Activated CD8-positive, alpha-beta T cell treated with anti-CD3 and anti-CD28 coated beads, Interleukin-2, amount 10 ng/mL, durations not matched to agents 7 days and 5 days (primary cell): ENCODE measurements around the gene HDAC4. TPM values are rescaled to one million over a fixed set of nuclear protein-coding genes. Genes with fewer than 3 reads are reported as not detected.

Experiments
- ATAC-seq: fragments of 150-1000 bp; cut with Tn5 transposase; one replicate; pipeline ENCODE4 v1.10.0; 2021; ENCODE audit warnings: moderate library complexity
- CTCF ChIA-PET: fragments of 350-600 bp; sonication (Branson Sonifier 250); formaldehyde crosslinking; loops from one replicate; lab custom pipeline; 2021; ENCODE audit warnings: antibody characterized with exemption; lab: Charles Lee
- POLR2A ChIA-PET: fragments of 350-600 bp; sonication (Branson Sonifier 250); formaldehyde crosslinking; loops from one replicate; lab custom pipeline; 2021; ENCODE audit warnings: antibody characterized with exemption; lab: Charles Lee
- DNase-seq: peaks from one replicate; pipeline ENCODE4 v3.0.0-alpha.2; 2020
- H3K27ac Mint-ChIP-seq: one replicate; pipeline ENCODE4 v1.8.0; 2021; ENCODE audit warnings: mild to moderate bottlenecking, mixed read lengths
- H3K27me3 Mint-ChIP-seq: one replicate; pipeline ENCODE4 v1.8.0; 2021; ENCODE audit warnings: low read depth, mixed read lengths
- H3K36me3 Mint-ChIP-seq: one replicate; pipeline ENCODE4 v1.8.0; 2021; ENCODE audit warnings: low read depth, mixed read lengths
- H3K4me1 Mint-ChIP-seq: one replicate; pipeline ENCODE4 v1.8.0; 2021; ENCODE audit warnings: low read depth, mixed read lengths
- H3K4me3 Mint-ChIP-seq: one replicate; pipeline ENCODE4 v1.8.0; 2021; ENCODE audit warnings: mild to moderate bottlenecking, mixed read lengths
- H3K9me3 Mint-ChIP-seq: one replicate; pipeline ENCODE4 v1.8.0; 2022; ENCODE audit warnings: mixed read lengths; ENCODE audit not compliant: insufficient read depth
- total RNA-seq, 2 experiments: library from RNA; stranded (reverse); gene quantifications; one replicate each; pipeline ENCODE4 v1.2.3, GENCODE V29; 2021

Gene HDAC4
- total RNA-seq, 2 experiments from 2014 or later: 50.7 to 58.8 TPM

DNA sequence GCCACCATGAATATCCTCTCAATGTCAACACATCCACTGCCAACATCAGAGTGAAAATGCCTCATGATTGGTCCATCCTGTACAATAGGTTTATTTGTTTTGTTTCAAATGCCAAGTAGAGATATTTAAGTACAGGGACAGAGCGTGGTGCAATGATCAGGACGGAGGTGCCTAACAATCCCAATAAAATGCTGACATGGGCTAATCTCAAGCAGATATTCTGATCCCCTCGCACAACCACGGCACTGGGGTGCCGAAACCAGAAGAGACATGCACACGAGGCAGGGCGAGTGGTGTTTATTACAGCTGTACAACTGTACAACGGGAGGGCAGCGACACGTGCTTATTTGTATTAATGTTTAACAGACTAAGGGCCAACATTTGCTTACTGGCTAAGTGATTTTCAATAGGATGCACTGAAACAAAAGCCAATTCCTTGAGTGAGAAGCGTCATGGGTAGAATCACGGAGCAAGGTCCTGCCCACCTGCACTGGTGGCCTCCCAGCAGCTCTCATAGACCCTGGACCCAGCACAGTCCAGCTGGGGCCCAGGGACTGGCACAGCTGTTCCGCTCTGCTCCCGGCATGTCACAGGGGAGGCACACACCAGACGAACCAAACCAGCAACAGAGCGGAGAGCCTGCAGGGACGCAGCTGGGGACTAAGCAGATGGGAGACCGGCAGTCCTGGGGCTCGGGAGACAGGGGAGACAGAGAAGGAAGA, 101.4 kb downstream of the HDAC4 start:
- H3K36me3 Mint-ChIP-seq: peaks cover 2% of the 10 kb centered on the region
- no peak for ATAC-seq
- no peak overlapping the region for H3K4me3 Mint-ChIP-seq
- H3K9me3 Mint-ChIP-seq: no peaks in the 10 kb centered on the region
- DNase-seq: no peak
- H3K27ac Mint-ChIP-seq: peak overlapping the region; percentile 71
- H3K27me3 Mint-ChIP-seq: no peaks in the 10 kb centered on the region
- H3K4me1 Mint-ChIP-seq: peaks cover 73% of the 10 kb centered on the region
- ChIA-PET CTCF (no interaction called here), POLR2A (interaction anchor here (0.5 to 1.8 kb wide), 2 partner anchors 22 to 68 kb away, joined by 3 to 13 read pairs; no protein-coding TSS in a partner anchor)

DNA sequence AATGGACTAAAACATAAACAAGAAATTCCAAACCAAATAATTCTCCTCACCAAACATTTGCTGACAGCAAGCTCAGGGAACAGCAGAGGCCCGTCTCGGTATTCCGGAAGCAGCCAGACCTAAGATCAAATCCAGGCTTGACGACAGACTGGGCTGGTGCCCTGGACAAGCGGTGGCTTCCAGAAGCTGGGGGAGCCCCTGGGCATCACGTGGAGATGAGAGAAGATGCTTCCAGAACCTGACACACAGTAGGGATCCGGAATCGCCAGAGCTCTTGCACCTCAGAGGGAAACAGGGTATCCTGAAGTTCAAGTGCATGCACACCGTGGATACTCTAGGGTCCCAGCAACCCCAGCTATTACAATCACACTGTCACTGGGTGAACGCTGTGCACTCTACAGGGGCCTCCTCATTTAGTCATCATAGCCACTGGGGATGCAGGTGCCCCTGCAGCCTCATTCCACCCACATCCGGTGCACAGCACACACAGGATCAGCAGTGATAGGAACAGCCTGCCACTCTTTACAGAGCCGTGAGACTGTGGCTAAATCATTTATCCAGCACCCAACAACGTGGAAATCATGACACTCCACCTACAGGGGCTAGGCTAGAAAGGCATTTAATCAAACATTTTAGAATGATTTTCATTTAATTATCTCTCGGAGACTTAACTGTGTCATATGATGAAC, 102.6 kb downstream of the HDAC4 start:
- ChIA-PET POLR2A (interaction anchor here (0.7 to 2.3 kb wide), 6 partner anchors 9 to 103 kb away, joined by 3 to 15 read pairs (median 7); partner anchors contain the start of gene HDAC4), CTCF (interaction anchor here (0.6 to 2.6 kb wide), 9 partner anchors 9 to 99 kb away, joined by 3 to 7 read pairs (median 4); no protein-coding TSS in a partner anchor)
- no peaks in the 10 kb centered on the region for H3K9me3 Mint-ChIP-seq
- no peaks in the 10 kb centered on the region for H3K27me3 Mint-ChIP-seq
- ATAC-seq: peak; percentile 91
- DNase-seq: peak; percentile 87
- H3K27ac Mint-ChIP-seq: peak overlapping the region; percentile 90
- peaks cover 7% of the 10 kb centered on the region for H3K36me3 Mint-ChIP-seq
- H3K4me3 Mint-ChIP-seq: peak overlapping the region; percentile 79
- H3K4me1 Mint-ChIP-seq: peaks cover 73% of the 10 kb centered on the region

DNA sequence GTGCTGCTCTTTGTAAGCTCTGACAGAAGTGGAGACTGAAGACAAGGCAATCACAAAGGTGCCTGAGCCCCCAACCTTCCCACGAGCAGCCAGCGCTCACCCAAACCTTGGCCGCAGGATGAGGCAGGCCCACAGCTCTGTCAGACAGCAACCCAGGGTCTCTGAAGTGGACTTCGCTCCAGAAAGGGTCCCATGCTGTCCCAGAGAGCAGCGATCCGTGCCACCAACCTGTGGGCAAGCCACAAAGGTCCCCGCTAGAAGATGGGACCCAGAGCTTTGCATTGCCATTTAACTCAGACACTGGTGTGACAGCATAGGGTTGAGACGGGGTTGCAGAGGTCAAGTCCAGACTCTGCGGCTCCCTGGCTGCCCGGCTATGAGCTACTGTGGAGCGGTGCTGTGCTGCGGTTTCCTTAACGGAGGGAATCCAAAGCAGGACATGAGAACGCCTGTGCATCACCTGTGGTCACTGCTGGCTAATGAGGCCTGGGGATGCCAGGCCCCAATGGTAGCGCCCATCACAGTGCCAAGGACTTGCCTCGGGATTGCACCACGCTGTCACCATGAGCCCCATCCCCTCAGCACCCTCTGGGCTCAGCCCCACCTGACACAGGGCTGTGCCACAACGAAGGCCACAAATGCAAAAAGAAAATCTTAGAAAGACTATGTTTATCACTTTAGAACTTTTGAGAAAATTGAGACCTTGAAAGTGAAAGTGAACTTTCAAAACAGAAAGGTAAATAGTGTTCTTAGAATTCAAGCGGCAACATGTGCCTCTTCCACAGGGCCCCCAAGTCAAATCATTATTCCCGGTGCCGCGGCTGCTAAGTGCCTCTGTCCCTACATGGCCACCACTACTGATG, 103.4 kb downstream of the HDAC4 start:
- no peak for ATAC-seq
- POLR2A ChIA-PET: interaction anchor here (0.7 to 2.3 kb wide), 7 partner anchors 8 to 104 kb away, joined by 3 to 15 read pairs (median 6); partner anchors contain the start of gene HDAC4
- peaks cover 75% of the 10 kb centered on the region for H3K4me1 Mint-ChIP-seq

DNA sequence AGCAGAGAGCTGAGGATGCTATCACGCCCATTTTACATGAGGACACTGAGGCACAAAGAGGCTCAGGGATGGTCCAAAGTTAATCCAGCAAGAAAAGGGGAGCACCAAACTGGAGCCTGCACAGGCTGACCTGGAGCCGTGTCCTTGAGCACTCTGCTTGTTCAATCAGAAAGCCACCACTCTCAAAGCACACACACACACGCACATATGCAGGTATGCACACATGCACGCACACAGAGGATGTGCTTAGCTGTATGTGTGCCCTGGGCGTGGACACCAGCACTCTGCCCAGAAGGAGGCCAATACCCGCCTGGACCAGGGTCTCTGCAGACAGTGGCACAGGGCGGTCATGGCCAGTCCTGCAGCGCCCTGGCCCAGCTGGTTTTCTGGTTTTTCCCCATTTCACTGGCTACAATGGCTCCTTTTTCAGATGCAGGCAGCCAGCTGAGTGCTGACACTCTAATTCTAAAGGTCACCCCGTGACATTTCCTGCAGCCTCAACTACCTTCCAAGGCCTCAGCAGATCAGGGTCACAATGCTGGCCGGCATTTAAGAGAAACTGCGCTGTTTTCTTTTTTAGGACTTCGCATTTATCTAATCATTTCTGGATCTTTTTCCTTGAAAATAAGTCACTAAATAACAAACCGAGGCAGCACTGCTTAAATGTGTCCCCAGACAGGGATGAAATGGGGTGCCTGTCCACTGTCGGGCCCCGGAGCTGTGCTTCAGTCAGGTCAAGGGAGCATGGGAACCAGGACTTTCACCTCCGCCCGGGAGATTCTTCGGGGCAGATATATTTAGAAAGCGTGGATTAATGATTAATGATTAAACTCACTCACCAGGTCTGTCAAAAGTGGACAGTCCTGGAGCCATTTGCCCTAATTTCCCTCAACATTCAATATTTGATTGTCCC, 104.5 kb downstream of the HDAC4 start:
- POLR2A ChIA-PET: interaction anchor here (0.7 to 3.1 kb wide), 10 partner anchors 8 to 105 kb away, joined by 3 to 19 read pairs (median 6); partner anchors contain the start of gene HDAC4
- no peak for ATAC-seq
- DNase-seq: no peak
- H3K4me1 Mint-ChIP-seq: peaks cover 66% of the 10 kb centered on the region
- CTCF ChIA-PET: interaction anchor here (0.9 to 4.2 kb wide), 12 partner anchors 8 to 84 kb away, joined by 3 to 37 read pairs (median 4); no protein-coding TSS in a partner anchor
- H3K27ac Mint-ChIP-seq: peak overlapping the region; percentile 87
- H3K4me3 Mint-ChIP-seq: peak overlapping the region; percentile 79
- peaks cover 7% of the 10 kb centered on the region for H3K36me3 Mint-ChIP-seq
- no peaks in the 10 kb centered on the region for H3K27me3 Mint-ChIP-seq
- H3K9me3 Mint-ChIP-seq: no peaks in the 10 kb centered on the region

More for the DNA sequence above, 103.4 kb downstream of the HDAC4 start:
- H3K9me3 Mint-ChIP-seq: no peaks in the 10 kb centered on the region
- H3K27me3 Mint-ChIP-seq: no peaks in the 10 kb centered on the region
- CTCF ChIA-PET: interaction anchor here (0.6 to 2.6 kb wide), 9 partner anchors 8 to 100 kb away, joined by 3 to 7 read pairs (median 4); no protein-coding TSS in a partner anchor
- peak overlapping the region; percentile 90 for H3K27ac Mint-ChIP-seq
- H3K4me3 Mint-ChIP-seq: peak overlapping the region; percentile 79
- peaks cover 7% of the 10 kb centered on the region for H3K36me3 Mint-ChIP-seq
- DNase-seq: no peak

DNA sequence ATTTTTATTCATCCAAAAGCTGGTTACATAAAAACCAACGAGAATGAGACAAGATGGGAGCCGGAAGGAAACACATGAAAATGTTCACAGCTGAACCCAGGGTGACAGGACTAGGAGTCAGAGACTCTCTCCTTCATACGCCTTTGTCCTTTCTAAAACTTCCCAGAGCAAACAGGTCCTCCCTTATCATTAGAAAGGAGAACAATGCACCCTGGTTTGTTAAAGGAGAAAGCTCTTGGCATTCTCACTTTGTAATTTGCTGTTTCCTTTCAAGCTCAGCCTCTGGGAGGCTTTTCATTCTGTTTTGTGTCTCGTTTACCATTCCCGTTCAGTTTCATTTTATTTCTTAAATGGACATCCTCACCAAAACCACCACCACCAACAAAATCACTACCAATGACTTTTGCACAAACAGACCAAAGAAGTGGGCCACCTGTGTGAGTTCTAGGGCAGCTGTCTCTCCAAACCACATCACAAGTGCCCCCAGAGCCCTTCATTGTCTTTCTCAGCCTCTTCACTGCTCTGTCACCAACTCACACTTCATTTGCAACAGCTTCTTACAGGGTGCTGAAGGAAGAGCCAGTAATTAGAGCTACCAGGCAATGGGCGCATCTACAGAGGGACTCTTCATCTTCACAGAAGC, 105.3 kb downstream of the HDAC4 start:
- Mint-ChIP-seq H3K27ac (peak overlapping the region; percentile 87), H3K4me3 (peak overlapping the region; percentile 79), H3K27me3 (no peaks in the 10 kb centered on the region), H3K36me3 (peaks cover 7% of the 10 kb centered on the region), H3K4me1 (peaks cover 70% of the 10 kb centered on the region), H3K9me3 (no peaks in the 10 kb centered on the region)
- CTCF ChIA-PET: interaction anchor here (0.9 to 4.2 kb wide), 14 partner anchors 9 to 85 kb away, joined by 3 to 37 read pairs (median 4); no protein-coding TSS in a partner anchor
- peak; percentile 60 for DNase-seq
- POLR2A ChIA-PET: interaction anchor here (1.1 to 3.1 kb wide), 9 partner anchors 9 to 105 kb away, joined by 3 to 19 read pairs (median 7); partner anchors contain the start of gene HDAC4
- peak; percentile 25 for ATAC-seq

DNA sequence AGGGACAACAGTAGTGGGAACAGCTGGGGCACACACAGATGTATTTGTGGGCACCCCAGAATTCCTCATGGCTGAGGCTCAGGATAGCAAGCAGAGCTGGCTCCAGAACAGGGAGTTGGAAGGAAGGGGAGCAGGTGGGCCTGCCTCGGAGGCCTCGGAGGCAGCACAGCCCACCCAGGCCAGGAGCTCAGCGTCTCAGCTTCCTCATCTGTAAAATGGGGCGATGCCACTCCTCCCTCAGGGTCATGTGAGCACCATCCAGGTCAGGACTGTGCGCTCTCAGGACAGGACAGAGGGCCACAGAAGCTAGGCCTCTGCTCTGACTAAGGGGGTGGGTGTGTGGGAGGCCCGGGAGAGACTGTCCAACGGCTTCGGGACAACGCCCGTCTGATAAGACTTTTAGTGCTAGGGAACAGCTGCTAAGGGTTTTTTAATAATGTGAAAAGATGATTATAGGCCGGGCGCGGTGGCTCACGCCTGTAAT, 106.2 kb downstream of the HDAC4 start:
- no peak for DNase-seq
- CTCF ChIA-PET: interaction anchor here (0.8 to 4.2 kb wide), 11 partner anchors 9 to 75 kb away, joined by 3 to 37 read pairs (median 5); no protein-coding TSS in a partner anchor
- POLR2A ChIA-PET: interaction anchor here (1.2 to 3.1 kb wide), 9 partner anchors 11 to 106 kb away, joined by 3 to 19 read pairs (median 5); partner anchors contain the start of gene HDAC4

DNA sequence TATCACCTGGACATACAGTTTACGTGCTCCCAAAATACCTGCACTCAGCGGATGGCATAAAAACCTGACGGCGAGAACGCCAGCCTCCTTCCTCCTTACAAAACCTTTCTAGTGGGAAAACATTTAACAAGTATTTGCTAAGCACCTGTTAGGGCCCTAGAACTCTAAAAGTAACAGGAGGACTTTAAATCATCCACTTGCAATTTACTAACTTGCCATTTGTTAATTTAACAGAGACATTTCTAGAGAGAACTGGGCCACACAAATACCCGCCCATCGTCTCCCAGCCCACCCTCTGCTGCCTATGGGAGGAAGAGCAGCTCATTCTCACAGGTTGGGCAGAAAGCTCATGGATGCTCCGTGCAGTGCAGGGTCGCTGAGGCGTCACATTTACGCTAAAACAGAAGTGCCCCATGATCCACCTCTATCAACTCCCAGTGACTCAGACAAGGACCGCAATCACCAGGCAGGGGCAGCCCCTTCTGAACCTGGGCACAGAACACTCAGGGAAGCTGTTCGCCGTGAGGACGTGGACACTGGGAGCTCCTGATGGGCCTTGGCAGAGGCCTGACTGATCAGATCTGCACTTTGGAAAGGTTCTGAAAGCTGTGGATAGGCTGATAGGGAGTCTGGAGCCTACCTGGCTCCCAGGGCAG, 106.9 kb downstream of the HDAC4 start:
- Mint-ChIP-seq H3K27me3 (no peaks in the 10 kb centered on the region), H3K4me3 (peak overlapping the region; percentile 68), H3K9me3 (no peaks in the 10 kb centered on the region), H3K27ac (peak overlapping the region; percentile 72), H3K36me3 (peaks cover 12% of the 10 kb centered on the region), H3K4me1 (peaks cover 75% of the 10 kb centered on the region)
- peak; percentile 56 for DNase-seq
- ChIA-PET POLR2A (interaction anchor here (1.2 to 3.1 kb wide), 7 partner anchors 17 to 107 kb away, joined by 3 to 19 read pairs (median 6); partner anchors contain the start of gene HDAC4), CTCF (interaction anchor here (0.8 to 4.2 kb wide), 9 partner anchors 8 to 76 kb away, joined by 3 to 37 read pairs (median 9); no protein-coding TSS in a partner anchor)
- peak; percentile 22 for ATAC-seq

More for the DNA sequence above, 106.2 kb downstream of the HDAC4 start:
- Mint-ChIP-seq H3K36me3 (peaks cover 11% of the 10 kb centered on the region), H3K27me3 (no peaks in the 10 kb centered on the region), H3K4me1 (peaks cover 75% of the 10 kb centered on the region), H3K9me3 (no peaks in the 10 kb centered on the region), H3K4me3 (peak overlapping the region; percentile 68), H3K27ac (peak overlapping the region; percentile 72)
- ATAC-seq: no peak

DNA sequence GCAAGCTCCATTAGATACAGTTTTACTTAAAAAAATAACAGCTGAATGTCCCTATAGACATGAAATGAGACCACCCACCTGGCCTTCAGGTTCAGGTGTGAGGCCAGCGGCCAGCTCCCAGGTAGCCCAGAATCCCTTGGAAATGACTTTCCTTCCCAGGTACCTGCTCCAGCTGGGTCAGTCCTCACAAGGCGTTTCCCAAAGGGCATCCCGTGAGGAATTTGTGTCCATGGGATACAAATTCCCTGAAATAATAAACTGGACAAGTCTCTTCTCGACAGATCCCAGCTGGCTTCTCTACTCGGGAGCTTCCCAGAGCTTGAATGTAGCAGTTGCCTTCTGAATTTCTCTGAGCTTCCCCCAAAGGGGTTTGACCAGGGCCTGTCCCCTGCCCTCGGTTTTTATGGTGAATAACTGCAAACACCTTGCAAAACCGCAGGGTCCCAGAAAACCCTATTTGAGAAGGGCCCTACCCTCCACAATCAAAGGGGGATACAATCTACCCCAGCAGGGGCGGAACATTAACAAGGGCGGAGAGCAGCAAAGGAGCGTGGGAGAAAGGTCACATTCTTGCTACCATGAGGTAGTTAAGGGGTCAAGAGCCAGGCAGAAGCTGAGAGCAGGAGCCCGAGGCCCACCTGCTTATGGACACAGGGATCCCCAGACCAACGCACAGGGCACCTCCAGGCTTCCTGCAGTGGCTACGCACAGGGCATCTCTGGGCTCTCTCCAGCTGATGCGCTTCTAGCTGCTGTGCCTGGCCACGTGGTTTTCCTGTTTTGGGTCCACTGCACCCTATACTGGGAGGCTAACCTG, 107.7 kb downstream of the HDAC4 start:
- H3K27ac Mint-ChIP-seq: no peak overlapping the region
- H3K4me3 Mint-ChIP-seq: no peak overlapping the region
- CTCF ChIA-PET: interaction anchor here (1.0 to 4.2 kb wide), 5 partner anchors 18 to 76 kb away, joined by 3 to 37 read pairs (median 10); no protein-coding TSS in a partner anchor
- no peaks in the 10 kb centered on the region for H3K9me3 Mint-ChIP-seq
- DNase-seq: no peak
- POLR2A ChIA-PET: interaction anchor here (1.2 to 3.1 kb wide), 4 partner anchors 16 to 108 kb away, joined by 3 to 19 read pairs (median 6); partner anchors contain the start of gene HDAC4
- H3K27me3 Mint-ChIP-seq: no peaks in the 10 kb centered on the region
- H3K36me3 Mint-ChIP-seq: peaks cover 11% of the 10 kb centered on the region
- peaks cover 74% of the 10 kb centered on the region for H3K4me1 Mint-ChIP-seq
- ATAC-seq: no peak
